HG03175 (cell line): ENCODE data around the gene STON2.
"Not testable (repeated sequence)": the region's sequence is repeated elsewhere in the genome, so short reads cannot be mapped to it uniquely, and the experiment has no call there.

Experiments
- ATAC-seq: cut with Tn5 transposase; IDR thresholded peaks from one replicate; pipeline ENCODE4 v1.9.1; 2021; ENCODE audit warnings: mild to moderate bottlenecking, moderate library complexity; ENCODE audit not compliant: unreplicated experiment

STON2 gene

DNA sequence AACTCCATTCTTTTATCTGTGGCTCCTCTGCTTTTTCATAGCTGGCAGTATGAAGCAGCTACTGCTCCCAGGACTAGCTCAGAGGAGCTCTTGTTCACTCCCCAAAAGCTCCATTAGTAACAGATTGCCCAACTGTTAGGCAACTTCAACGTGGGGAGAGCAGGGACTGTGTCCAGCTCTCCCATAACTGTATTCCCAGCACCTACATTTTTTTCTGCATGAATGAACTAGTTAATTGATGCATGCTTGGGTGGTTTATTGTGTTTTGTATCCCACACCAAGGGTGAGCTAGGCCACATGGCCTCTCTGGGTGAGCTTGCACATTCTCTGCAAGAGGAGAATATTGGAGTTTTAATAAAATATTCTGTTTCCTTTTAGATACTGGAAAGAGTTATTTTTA, 15.2 kb downstream of the STON2 start:
- ATAC-seq: no peak

DNA sequence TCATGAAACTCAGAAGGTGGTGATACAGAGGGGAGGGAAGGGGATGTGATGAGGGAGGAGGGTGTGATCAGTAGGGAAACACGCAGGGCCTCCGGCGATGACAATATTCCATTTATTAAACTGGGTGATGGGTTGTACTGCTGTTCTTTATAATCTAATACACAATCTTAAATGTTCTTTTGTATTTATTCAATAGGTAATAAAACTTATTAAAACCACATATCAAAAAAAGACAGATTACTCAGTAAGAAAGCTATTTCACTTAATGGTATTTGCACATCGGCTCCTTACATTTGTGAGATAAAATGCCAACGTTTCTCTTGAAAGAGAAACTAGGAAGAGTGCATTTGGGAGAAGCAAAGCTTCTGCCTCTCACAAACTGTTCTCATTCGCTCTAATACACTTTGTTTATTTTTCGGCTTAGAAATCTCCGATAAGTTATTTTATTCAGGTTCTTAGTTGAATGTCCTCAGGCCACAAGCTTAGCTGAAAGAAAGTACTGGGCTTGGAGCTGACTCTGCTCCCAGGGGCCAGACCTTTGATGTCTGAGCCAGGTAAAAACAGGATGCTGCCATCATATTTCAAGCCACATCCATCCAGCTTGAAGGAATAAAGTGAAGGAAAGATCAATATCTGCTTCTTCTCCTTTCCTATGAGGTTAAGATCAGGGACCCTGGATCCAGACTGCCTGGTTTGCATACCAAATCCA, 17.5 kb downstream of the STON2 start:
- no peak for ATAC-seq

DNA sequence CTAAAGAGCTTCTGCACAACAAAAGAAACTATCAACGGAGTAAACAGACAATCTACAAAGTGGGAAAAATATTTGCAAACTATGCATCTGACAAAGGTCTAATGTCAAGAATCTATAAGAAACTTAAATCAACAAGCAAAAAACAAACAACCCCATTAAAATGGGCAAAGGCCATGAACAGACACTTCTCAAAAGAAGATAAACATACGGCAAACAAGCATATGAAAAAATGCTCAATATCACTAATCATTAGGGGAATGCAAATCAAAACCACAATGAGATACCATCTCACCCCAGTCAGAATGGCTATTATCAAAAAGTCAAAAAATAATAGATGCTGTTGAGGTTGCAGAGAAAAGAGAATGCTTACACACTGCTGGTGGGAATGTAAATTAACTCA, 20.1 kb downstream of the STON2 start:
- not testable (repeated sequence) for ATAC-seq

DNA sequence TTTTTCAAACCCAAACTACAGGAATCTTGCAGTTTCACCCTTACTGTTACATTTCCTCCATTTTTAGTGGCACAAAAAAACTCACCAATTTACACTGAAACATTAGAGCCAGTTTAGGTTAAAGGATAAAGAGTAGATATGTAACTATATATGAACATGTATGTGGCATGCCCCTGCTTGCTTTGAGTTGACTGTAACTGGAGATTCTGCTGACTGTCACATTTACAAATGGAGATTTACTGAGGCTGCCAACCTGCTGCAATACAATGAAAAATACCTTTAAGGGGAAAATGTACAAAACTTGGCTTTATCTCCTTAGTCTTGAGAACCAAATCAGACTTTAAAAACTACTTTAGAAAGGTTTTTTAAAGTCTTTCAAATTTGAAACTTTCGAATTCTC, 28.3 kb downstream of the STON2 start:
- ATAC-seq: no peak

DNA sequence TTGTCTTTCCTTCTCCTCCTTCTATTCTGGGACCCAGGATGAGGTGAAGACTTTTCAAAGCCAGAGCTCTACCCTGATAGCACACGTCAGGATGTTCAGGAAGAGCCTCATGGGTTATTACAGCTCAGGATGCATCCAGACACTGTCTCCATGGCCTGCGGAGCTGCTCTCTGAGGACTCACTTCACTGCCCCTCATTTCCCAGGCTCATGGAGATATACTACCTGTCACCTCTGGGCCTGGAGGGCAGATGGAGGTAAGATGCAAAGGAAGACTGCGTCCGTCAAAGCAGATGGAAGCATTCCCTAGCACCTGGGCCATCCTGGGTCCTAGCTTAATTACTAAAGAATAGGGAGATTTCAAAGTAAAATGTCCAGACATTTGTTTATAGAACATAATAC, 32.6 kb downstream of the STON2 start:
- ATAC-seq: no peak

DNA sequence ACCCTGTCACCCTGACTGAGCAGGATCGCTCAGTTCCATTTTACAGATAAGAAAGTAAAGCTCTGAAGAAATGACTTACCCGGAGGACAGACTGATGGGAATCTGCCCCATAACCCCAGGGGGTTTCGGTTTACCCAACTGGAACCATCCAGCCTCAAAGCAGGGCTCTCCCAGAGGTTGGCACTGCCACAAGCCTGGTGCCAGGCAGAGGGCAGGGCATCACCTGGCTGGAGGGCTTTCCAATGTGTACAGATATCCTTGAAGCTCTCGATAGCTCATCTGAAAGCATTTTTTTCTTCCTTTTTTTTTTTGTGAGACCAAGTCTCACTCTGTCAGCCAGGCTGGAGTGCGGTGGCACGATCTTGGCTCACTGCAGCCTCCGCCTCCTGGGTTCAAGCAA, 33.2 kb downstream of the STON2 start:
- ATAC-seq: no peak

DNA sequence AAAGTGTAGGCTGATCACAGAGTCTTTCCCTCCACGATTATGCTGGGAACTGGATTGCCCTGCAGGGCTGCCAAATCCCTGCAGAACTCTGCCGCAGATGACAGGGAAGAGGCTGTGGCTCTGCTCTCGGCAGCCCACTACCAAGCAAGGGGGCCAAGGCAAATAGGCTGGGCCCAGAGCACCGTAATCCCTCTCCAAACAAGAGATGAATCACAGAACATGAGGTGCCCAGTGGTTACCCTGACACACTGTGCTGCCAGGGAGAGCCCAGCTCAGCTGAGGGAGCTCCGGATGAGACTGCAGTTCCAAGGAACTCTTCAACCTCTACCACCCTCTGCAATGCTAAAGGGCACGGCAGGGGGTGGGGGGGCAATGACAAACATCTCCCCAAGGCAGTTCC, 33.9 kb downstream of the STON2 start:
- no peak for ATAC-seq

DNA sequence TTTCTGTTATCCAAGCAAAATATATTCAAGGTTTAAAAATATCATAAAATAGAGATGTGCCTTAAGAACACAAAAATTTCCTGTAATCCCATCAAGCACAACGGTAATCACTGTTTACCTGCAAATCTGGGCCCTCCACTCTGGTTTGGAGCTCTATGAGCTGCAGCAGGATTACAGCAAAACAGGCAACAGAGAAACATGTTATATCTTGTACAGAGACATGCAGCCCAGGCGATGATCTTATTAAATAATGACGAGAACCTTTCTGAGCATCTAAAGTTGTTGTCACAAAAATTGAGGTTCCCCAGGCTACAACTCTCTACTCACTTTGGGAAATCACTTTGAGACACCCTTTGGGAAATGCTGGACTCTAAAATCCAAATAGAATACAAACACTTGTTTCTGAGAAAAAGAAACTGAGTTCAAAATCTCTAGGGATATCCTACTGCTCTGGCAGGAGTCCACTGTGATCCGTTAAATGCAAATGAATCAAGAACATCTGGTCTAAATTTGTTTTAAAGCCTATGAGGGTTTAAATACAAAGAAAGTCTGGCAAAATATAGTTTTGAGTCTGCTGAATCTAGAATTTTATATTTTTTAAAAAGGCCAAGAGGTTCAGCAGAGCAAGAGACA, 36.3 kb downstream of the STON2 start:
- ATAC-seq: no peak

DNA sequence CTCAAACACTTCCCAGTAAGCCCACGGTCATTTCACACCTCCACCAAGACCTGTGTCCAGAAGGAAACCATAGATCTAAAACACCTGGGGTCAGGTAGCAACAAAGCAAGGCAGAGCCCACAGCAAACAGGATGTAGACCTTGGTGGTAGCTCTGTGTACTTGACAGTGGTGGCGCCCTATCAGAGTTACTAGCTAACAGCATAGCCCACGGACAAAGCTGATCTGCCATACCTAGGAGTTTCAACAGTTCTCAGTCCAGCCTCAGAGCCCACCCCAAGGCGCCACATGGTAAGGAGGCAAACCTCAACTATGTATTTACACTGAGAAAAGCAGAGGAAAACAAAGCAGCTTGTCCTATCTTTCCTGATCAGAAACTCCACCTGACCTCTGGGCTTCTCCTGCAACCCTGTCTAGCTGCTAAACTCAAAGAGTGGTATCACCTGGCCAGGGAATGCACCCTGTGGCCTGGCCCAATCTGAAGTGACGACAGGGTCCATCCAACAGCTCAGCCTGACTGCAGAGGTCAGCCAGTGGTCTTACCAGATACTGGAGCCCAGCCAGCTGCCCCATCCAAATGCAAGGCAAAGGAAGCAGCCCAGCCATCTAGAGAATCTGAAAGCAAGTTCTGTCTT, 46.3 kb downstream of the STON2 start:
- ATAC-seq: no peak

DNA sequence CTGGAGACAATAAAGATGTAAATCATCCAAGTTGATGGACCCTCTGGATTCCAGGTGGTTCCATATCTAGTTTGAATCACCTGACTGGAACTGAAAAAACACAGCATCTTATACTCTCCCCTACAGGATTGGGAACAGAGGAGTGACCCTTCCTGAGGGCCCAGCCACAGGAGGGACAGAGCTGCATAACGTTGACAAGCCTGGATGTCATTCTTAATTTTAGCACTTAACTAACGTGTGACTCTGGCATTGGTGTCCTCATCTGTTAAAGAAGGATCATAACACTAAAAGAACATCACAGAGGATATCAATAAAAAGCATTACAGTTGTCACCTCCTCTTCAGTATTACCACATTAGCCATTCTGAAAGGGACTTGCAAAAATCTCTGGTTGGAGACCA, 47.7 kb downstream of the STON2 start:
- ATAC-seq: no peak

DNA sequence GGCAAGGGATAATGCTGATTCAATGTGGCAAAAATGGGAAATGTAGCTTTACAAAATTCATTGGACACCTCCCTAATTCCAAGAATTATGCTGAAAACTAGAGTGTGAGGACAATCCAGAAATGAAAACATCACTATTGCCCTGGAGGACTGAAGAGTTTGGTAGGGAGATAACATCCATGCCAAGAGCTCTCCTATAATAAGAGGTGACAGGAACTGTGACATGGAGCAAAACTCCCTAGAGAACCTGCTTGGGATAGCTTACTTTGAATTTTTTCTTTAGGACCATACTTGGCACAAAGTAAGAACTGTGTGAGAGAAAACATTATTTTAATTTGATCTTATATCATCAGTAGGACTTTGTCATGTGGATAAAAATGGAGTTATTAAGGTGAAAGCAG, 48.9 kb downstream of the STON2 start:
- ATAC-seq: no peak

DNA sequence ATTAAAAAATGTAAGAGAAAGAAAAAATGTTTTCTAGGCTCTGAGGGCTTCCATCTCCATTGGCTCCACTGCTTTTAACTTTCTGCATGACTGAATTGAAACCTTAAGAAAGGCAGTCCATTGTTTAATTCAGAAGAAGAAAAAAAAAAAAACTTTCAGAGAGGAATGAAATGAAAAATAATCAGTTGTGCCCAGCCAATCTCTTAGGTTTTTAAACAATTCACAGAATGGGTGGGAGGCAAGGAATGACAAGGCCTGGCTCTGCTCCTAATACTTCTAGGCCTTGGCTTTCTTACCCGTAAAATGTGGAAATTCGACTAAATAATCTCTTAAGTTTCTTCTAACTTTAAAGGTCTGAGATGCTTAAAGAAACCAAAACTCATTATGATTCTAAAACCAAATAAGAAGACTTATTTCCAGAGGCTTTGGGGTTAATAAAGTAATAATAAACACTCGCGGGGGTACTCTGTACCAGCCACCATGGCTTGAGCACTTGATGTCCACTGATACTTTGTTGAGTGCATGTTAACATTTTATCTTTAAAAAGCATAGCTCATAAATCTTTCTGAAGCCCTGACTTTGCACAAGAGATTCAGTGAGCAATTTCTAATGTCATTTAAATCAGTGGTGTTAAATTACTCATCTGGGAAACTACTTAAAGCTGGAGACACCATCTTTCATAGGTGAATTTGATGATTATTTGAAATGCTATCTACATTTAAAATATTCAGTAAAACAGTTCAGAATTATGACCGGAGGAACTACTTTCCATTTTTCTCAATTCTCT, 49.6 kb downstream of the STON2 start:
- no peak for ATAC-seq

DNA sequence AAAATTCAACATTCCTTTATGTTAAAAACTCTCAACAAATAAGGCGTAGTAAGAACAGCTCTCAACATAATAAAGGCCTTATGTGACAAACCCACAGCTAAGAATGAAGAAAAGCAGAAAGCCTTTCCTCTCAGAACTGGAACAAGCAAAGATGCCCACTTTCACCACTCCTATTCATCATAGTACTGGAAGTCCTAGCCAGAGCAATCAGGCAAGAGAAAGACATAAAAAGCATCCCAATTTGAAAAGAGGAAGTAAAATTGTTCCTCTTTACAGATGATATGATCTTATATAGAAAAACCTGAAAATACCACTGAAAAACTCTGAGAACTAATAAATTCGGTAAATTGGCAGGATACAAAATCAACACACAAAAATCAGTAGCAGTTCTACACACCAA, 52.1 kb downstream of the STON2 start:
- ATAC-seq: no peak

DNA sequence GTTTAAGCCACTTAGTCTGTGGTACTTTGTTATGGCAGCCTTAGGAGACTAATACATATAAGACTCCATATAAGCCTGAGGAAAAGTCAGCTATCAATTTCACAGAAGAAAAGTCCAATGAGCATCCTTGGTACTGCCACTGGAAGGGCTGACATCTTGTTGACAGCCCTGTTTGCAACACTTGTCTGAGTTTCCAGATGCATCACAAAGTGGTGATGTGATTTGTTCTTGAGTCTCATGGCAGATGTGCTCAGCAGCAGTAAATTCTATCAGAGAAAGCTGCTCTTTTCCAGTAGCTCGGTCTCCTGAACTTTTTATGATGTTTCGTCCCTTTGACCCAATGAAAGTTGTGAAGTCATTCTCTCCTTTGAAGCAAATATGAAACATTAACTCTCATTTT, 54.3 kb downstream of the STON2 start:
- no peak for ATAC-seq

DNA sequence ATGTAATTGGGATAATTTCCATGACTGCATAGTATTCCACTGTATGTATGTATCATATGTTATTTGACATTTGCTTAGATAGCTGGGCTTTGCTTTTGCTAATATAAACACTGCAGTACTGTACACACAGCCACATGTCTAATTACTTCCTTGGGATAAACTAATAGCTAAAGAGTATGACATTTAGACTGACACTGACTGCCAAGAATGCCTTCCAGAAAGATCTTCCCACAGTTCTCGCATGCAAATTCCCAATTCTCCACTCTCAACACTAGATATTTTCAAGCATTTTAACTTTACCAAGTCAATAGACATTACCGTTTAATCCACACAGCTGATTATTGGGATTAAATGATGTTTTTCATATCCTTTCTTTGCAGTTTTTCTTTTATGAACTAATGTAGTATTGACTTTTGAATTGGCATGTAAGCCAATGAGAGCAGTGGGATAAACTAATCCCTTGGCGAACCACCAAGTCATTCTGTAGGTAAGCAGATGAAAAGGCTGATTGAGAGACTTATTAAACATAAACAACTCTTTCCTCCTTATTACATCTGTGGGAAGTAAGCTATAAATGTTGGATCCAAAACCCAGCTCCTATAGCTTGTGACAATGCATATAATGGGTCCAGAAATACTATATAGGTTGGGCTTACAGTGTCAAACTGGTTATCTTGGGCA, 55.5 kb downstream of the STON2 start:
- ATAC-seq: no peak

DNA sequence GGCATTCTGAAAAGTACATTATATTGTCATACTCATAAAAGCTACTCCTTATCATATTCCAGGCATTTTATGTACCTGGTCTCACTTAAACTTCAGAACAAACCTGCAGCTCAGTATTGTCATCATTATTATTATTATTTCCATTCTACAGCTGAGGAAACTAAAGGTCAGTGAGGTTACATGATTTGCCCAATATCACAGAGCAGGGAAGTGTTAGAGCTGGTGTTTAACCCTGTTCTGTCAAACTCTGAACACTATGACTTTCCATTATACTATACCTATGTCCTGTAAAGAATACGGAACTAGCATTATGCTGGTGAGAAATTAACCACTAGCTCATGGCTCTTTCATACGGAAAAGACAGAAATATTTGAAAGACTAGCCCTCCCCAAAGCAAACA, 56.4 kb downstream of the STON2 start:
- no peak for ATAC-seq

DNA sequence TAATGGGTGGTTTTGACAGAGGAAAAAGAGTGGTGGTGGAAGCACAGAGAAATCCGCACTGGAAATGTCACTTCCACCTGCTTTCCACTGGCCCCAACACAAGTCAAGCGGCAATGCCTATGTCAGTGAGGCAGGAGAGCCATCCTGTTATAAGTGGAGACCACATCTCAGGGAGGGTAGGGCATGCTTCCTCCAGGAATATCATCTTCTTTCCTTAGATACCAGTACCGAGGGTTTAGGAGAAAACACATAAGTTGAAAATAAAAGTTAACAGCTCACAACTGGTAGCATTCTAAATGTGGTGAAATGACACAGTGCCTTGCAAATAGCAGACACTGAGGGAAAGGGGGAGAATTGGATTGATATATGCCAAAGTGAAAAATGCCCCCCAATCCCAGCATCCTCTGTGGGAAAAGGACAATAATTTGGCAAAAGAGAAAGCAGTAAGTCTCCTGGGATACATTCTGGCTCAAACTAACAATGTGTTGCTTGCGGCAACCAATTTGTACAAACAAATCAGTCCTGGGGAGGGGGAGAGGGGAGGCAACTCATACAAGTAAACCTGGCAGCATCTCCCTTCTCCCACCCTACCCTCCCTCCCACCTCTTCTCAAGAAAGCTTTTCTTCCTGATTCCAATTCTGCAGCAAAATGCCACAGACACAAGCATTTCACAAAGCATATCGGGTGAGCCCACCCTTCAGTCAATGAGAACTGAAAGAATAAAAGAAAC, 57.1 kb downstream of the STON2 start:
- no peak for ATAC-seq

DNA sequence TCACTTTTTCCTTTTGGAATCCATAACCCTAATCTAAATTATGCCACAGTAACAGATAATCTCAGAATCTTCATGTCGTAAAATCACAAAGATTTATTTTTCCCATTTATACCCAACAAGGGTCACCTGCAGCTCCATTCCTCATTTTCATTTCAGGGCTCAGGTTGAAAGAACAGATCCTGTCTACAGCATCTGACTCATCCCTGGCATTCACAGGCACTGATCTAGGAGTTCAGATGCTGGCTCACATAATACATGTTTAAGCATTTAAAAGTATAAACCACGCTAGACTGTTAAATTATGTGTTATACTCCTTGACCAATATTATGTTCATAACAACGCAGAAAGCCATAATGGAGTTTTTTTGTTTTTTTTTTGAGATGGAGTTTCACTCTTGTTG, 58.3 kb downstream of the STON2 start:
- ATAC-seq: no peak

DNA sequence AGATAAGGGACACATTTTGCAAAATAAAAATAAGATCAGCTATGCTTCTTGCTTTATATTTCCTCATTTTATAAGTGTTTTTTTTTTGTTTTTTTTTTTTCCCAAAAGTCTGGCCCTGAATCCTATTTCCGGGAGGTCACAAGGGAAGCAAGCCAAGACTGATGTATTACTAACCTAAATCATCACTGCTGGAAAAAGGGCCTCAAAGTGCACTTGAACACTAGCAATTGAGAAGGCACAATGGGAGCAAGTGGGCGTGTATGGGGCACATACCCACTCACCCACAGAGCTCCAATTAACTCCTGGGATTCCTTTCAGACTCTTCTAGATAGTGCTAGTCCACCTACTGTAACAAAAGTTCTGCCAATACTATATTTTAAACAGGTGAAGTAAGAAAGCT, 58.8 kb downstream of the STON2 start:
- ATAC-seq: no peak

DNA sequence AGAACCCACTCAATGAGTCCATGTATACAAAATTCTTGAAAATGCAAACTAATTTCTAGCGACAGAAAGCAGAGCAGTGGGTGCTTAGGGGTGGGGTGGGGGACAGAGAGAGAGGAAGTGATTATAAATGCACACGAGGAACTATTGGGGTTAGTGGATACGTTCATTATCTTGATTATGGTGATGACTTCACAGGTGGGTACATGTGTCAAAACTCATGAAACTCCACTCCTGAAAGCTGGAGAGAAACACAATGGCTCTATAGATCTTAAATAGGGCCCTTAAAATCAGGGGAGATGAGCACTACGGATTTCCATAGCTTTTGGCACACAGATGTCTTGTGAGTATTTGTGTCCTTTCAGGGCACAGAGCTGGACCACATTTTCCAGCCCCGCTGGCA, 59.9 kb downstream of the STON2 start:
- ATAC-seq: no peak

DNA sequence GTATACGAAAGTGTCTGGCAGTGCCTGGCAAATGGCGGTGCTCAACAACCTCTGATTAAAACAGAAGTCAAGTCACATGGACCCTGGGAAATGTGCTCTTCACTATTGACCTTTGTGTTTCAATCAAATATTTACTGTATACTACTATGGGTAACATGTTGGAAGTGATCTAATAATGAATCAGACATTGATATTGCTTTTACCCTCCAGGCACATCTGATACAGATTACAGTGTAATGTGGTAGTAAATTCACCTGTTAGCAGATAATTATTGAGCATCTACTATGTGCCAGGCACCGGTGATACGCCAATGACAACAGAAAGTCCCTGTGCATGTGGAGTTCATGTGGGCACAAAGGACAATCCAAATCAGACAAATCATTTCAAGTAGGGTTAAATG, 63.1 kb downstream of the STON2 start:
- ATAC-seq: no peak
